CD8-positive, alpha-beta memory T cell (primary cell): ENCODE results near the gene NDUFA13. TPM values are rescaled to one million over a fixed set of nuclear protein-coding genes. Genes with fewer than 3 reads are reported as not detected.

ENCODE experiments used
- CTCF ChIA-PET: fragments of 350-600 bp; sonication (Branson Sonifier 250); formaldehyde crosslinking; loops from one replicate; lab custom pipeline; 2021; ENCODE audit warnings: antibody characterized with exemption; lab: Charles Lee
- POLR2A ChIA-PET: fragments of 350-600 bp; sonication (Branson Sonifier 250); formaldehyde crosslinking; loops from one replicate; lab custom pipeline; 2021; ENCODE audit warnings: antibody characterized with exemption; lab: Charles Lee
- DNase-seq, 5 donors: peaks; one replicate each; pipeline versions ENCODE4 v3.0.0 to v3.0.0-alpha.2; 2020 to 2022; ENCODE audit warnings: mixed read lengths in 1 of 5
- H3K27ac ChIP-seq: one replicate; pipeline ENCODE4 v1.7.0; 2013; ENCODE audit warnings: low read depth, mild to moderate bottlenecking, low read length, moderate library complexity
- H3K27me3 ChIP-seq: 2 replicates; pipeline ENCODE4 v1.7.0; 2013; ENCODE audit warnings: low read length, mild to moderate bottlenecking; ENCODE audit not compliant: insufficient read depth, poor library complexity, severe bottlenecking
- H3K36me3 ChIP-seq: 2 replicates; pipeline ENCODE4 v1.7.0; 2013; ENCODE audit warnings: mild to moderate bottlenecking, low read length, moderate library complexity; ENCODE audit not compliant: insufficient read depth
- H3K4me1 ChIP-seq: 2 replicates; pipeline ENCODE4 v1.7.0; 2013; ENCODE audit warnings: mild to moderate bottlenecking, low read length, moderate library complexity; ENCODE audit not compliant: insufficient read depth
- H3K4me3 ChIP-seq: 2 replicates; pipeline ENCODE4 v1.7.0; 2013; ENCODE audit warnings: mild to moderate bottlenecking, low read length
- H3K9me3 ChIP-seq: 2 replicates; pipeline ENCODE4 v1.7.0; 2013; ENCODE audit warnings: mild to moderate bottlenecking, low read length
- H3K27ac Mint-ChIP-seq, 8 donors: one replicate each; pipeline ENCODE4 v1.8.0; 2020 to 2021; ENCODE audit warnings: mixed read lengths in 8 of 8, mild to moderate bottlenecking in 6 of 8, inconsistent platforms in 3 of 8, moderate library complexity in 3 of 8
- H3K27me3 Mint-ChIP-seq, 2 donors: one replicate each; pipeline ENCODE4 v1.8.0; 2020 to 2021; ENCODE audit warnings: mixed read lengths in 2 of 2, mild to moderate bottlenecking in 1 of 2, moderate library complexity in 1 of 2
- H3K36me3 Mint-ChIP-seq, 3 donors: one replicate each; pipeline ENCODE4 v1.8.0; 2020 to 2021; ENCODE audit warnings: mixed read lengths in 3 of 3, inconsistent platforms in 1 of 3, mild to moderate bottlenecking in 1 of 3
- H3K4me1 Mint-ChIP-seq, 3 donors: one replicate each; pipeline ENCODE4 v1.8.0; 2020 to 2021; ENCODE audit warnings: mixed read lengths in 3 of 3, inconsistent platforms in 1 of 3, mild to moderate bottlenecking in 1 of 3
- H3K4me3 Mint-ChIP-seq, 7 donors: one replicate each; pipeline ENCODE4 v1.8.0; 2020 to 2021; ENCODE audit warnings: mixed read lengths in 7 of 7, mild to moderate bottlenecking in 6 of 7, moderate library complexity in 4 of 7, inconsistent platforms in 2 of 7
- H3K9me3 Mint-ChIP-seq, 5 donors: one replicate each; pipeline ENCODE4 v1.8.0; 2020 to 2022; ENCODE audit warnings: mixed read lengths in 5 of 5, mild to moderate bottlenecking in 3 of 5, moderate library complexity in 2 of 5, inconsistent platforms in 1 of 5
- polyA plus RNA-seq: library from polyadenylated mRNA; unstranded; fragments of 300-500 nt; fragmentation: Illumina TruSeq; gene quantifications from one replicate; pipeline ENCODE4 v1.2.3, GENCODE V29; 2021
- total RNA-seq, 2 experiments: library from RNA; stranded (reverse); gene quantifications; one replicate each; pipeline ENCODE4 v1.2.3, GENCODE V29; 2021

NDUFA13 gene
- total and polyA plus RNA-seq, 3 experiments from 2014 or later: 334 to 341 (median 337) TPM

- CTCF ChIA-PET: no interaction called here
- Histone ChIP-seq H3K27ac (no peak overlapping the region), H3K27me3 (no peaks in the 10 kb centered on the region), H3K9me3 (no peaks in the 10 kb centered on the region), H3K36me3 (no peaks in the 10 kb centered on the region), H3K4me1 (peaks cover 9% of the 10 kb centered on the region), H3K4me3 (no peak overlapping the region)
- Mint-ChIP-seq H3K9me3 (no peaks in the 10 kb centered on the region), H3K27ac (no peak overlapping the region), H3K4me1 (peaks cover 8 to 12% (median 11%) of the 10 kb centered on the region in 3 donors), H3K27me3 (no peaks in the 10 kb centered on the region), H3K4me3 (no peak overlapping the region), H3K36me3 (peaks cover 0 to 58% (median 5%) of the 10 kb centered on the region in 3 donors)
- no peak for DNase-seq
- POLR2A ChIA-PET: no interaction called here
Measured at GRCh38 chr19:19527371-19527656, 11.3 kb downstream of the NDUFA13 start.

GRCh38 chr19:19527674-19528625, 11.9 kb downstream of the NDUFA13 start:
- H3K4me1 ChIP-seq: peaks cover 11% of the 10 kb centered on the region
- CTCF ChIA-PET: no interaction called here
- no peak overlapping the region for H3K4me3 ChIP-seq
- no peak overlapping the region for H3K4me3 Mint-ChIP-seq
- H3K9me3 ChIP-seq: no peaks in the 10 kb centered on the region
- POLR2A ChIA-PET: no interaction called here
- H3K36me3 ChIP-seq: no peaks in the 10 kb centered on the region
- no peaks in the 10 kb centered on the region for H3K9me3 Mint-ChIP-seq
- H3K4me1 Mint-ChIP-seq: peaks cover 6 to 11% (median 7%) of the 10 kb centered on the region in 3 donors
- no peak for DNase-seq
- no peak overlapping the region for H3K27ac Mint-ChIP-seq
- H3K27ac ChIP-seq: no peak overlapping the region
- H3K36me3 Mint-ChIP-seq: peaks cover 0 to 54% (median 5%) of the 10 kb centered on the region in 3 donors
- no peaks in the 10 kb centered on the region for H3K27me3 Mint-ChIP-seq
- H3K27me3 ChIP-seq: no peaks in the 10 kb centered on the region

- CTCF ChIA-PET: interaction anchor here (0.9 to 7.5 kb wide), 3 partner anchors 116 to 430 kb away, joined by 3 to 50 read pairs (median 34); partner anchors contain the start of gene GMIP
- H3K4me3 ChIP-seq: no peak within 1 kb of the TSS
- no peak within 1 kb of the TSS for H3K27ac ChIP-seq
- POLR2A ChIA-PET: interaction anchor here (0.5 kb wide), 1 partner anchor 134 kb away, joined by 3 read pairs; no protein-coding TSS in a partner anchor
- H3K36me3 ChIP-seq: no peaks in the 10 kb centered on the region
- no peak for DNase-seq
- Mint-ChIP-seq H3K27ac (peak within 1 kb of the TSS in 2 of 8 donors; percentile 51 to 79), H3K4me3 (no peak within 1 kb of the TSS), H3K9me3 (no peaks in the 10 kb centered on the region), H3K27me3 (no peaks in the 10 kb centered on the region), H3K36me3 (peaks cover 0 to 49% (median 5%) of the 10 kb centered on the region in 3 donors), H3K4me1 (peaks cover 5 to 10% (median 5%) of the 10 kb centered on the region in 3 donors)
- no peaks in the 10 kb centered on the region for H3K27me3 ChIP-seq
- no peaks in the 10 kb centered on the region for H3K9me3 ChIP-seq
- H3K4me1 ChIP-seq: peaks cover 9% of the 10 kb centered on the region
Measured at GRCh38 chr19:19528721-19529490, 12.9 kb downstream of the NDUFA13 start, which contains the start of gene YJEFN3. YJEFN3 (plus strand) TSS chr19:19528911; CDS start chr19:19528933, 22 bp downstream.

- Mint-ChIP-seq H3K36me3 (peaks cover 0 to 40% (median 5%) of the 10 kb centered on the region in 3 donors), H3K27me3 (no peaks in the 10 kb centered on the region), H3K4me1 (peaks cover 5 to 10% (median 5%) of the 10 kb centered on the region in 3 donors), H3K27ac (peak overlapping the region in 1 of 8 donors; percentile 79), H3K4me3 (no peak overlapping the region), H3K9me3 (peaks cover 0 to 2% (median 0%) of the 10 kb centered on the region in 5 donors)
- Histone ChIP-seq H3K4me1 (peaks cover 9% of the 10 kb centered on the region), H3K27ac (no peak overlapping the region), H3K4me3 (no peak overlapping the region), H3K36me3 (no peaks in the 10 kb centered on the region), H3K9me3 (no peaks in the 10 kb centered on the region), H3K27me3 (no peaks in the 10 kb centered on the region)
- ChIA-PET POLR2A (interaction anchor here (0.5 to 0.7 kb wide), 2 partner anchors 72 to 133 kb away, joined by 3 read pairs; no protein-coding TSS in a partner anchor), CTCF (interaction anchor here (0.9 to 7.5 kb wide), 3 partner anchors 115 to 429 kb away, joined by 3 to 50 read pairs (median 34); partner anchors contain the start of gene GMIP)
- DNase-seq: no peak
Measured at GRCh38 chr19:19529783-19530422, 13.9 kb downstream of the NDUFA13 start.

- Mint-ChIP-seq H3K4me3 (no peak overlapping the region), H3K27ac (peak overlapping the region in 1 of 8 donors; percentile 70), H3K27me3 (no peaks in the 10 kb centered on the region), H3K36me3 (peaks cover 0 to 35% (median 5%) of the 10 kb centered on the region in 3 donors), H3K9me3 (peaks cover 0 to 2% (median 0%) of the 10 kb centered on the region in 5 donors), H3K4me1 (peaks cover 5 to 10% (median 5%) of the 10 kb centered on the region in 3 donors)
- ChIA-PET CTCF (interaction anchor here (3.9 to 7.5 kb wide), 2 partner anchors 115 to 428 kb away, joined by 34 to 50 read pairs; partner anchors contain the start of gene GMIP), POLR2A (interaction anchor here (0.7 kb wide), 1 partner anchor 72 kb away, joined by 3 read pairs; no protein-coding TSS in a partner anchor)
- no peak for DNase-seq
- H3K27me3 ChIP-seq: no peaks in the 10 kb centered on the region
- H3K4me3 ChIP-seq: no peak overlapping the region
- H3K4me1 ChIP-seq: peaks cover 9% of the 10 kb centered on the region
- no peaks in the 10 kb centered on the region for H3K9me3 ChIP-seq
- H3K27ac ChIP-seq: no peak overlapping the region
- no peaks in the 10 kb centered on the region for H3K36me3 ChIP-seq
Measured at GRCh38 chr19:19530423-19530804, 14.4 kb downstream of the NDUFA13 start.

- CTCF ChIA-PET: interaction anchor here (0.7 to 7.5 kb wide), 8 partner anchors 11 to 428 kb away, joined by 3 to 50 read pairs (median 7); partner anchors contain the start of genes GMIP and ZNF93
- H3K27ac Mint-ChIP-seq: peak overlapping the region in 5 of 8 donors; percentile 25 to 77 (median 66)
- POLR2A ChIA-PET: interaction anchor here (0.6 to 0.7 kb wide), 2 partner anchors 71 to 92 kb away, joined by 3 read pairs; no protein-coding TSS in a partner anchor
Measured at GRCh38 chr19:19530889-19531288, 14.9 kb downstream of the NDUFA13 start.

More at GRCh38 chr19:19530889-19531288, 14.9 kb downstream of the NDUFA13 start:
- Mint-ChIP-seq H3K27me3 (no peaks in the 10 kb centered on the region), H3K4me3 (peak overlapping the region in 1 of 7 donors; percentile 55), H3K36me3 (peaks cover 0 to 34% (median 5%) of the 10 kb centered on the region in 3 donors), H3K9me3 (peaks cover 0 to 2% (median 0%) of the 10 kb centered on the region in 5 donors), H3K4me1 (peaks cover 5 to 10% (median 5%) of the 10 kb centered on the region in 3 donors)
- no peaks in the 10 kb centered on the region for H3K9me3 ChIP-seq
- DNase-seq: no peak
- H3K27ac ChIP-seq: no peak overlapping the region
- no peaks in the 10 kb centered on the region for H3K27me3 ChIP-seq
- no peak overlapping the region for H3K4me3 ChIP-seq
- H3K4me1 ChIP-seq: peaks cover 9% of the 10 kb centered on the region
- no peaks in the 10 kb centered on the region for H3K36me3 ChIP-seq
